CD14-positive monocyte (primary cell): Measurements from ENCODE around the gene AMBRA1. TPM values are rescaled to one million over a fixed set of nuclear protein-coding genes. Genes with fewer than 3 reads are reported as not detected.

ENCODE experiments used
- DNase-seq, 3 donors: peaks; one replicate each; pipeline ENCODE4 v3.0.0-alpha.2; 2011 to 2022
- H2AFZ ChIP-seq: 2 replicates; pipeline ENCODE4 v1.6.0; 2012; ENCODE audit warnings: mild to moderate bottlenecking, low read depth, low read length, inconsistent platforms; ENCODE audit not compliant: insufficient read depth, poor library complexity, severe bottlenecking
- H3K27ac ChIP-seq, 2 donors: 1 replicate in 1 of 2; 2 replicates in 1 of 2; pipeline ENCODE4 v1.5.1; 2012 to 2013; ENCODE audit warnings: low read length in 2 of 2, control low read depth in 1 of 2, inconsistent platforms in 1 of 2, low read depth in 1 of 2, mild to moderate bottlenecking in 1 of 2
- H3K27me3 ChIP-seq, 2 donors: one replicate each; pipeline versions ENCODE4 v1.6.0 to v1.6.1; 2011 to 2013; ENCODE audit warnings: low read length in 2 of 2; ENCODE audit not compliant: control insufficient read depth in 2 of 2, insufficient read depth in 2 of 2
- H3K36me3 ChIP-seq, 2 donors: replicated peaks in 1 of 2; 1 replicate in 1 of 2; 2 replicates in 1 of 2; pipeline versions ENCODE4 v1.5.1 to v1.6.1; 2012 to 2013; ENCODE audit warnings: low read length in 2 of 2, control low read depth in 1 of 2, inconsistent platforms in 1 of 2, mild to moderate bottlenecking in 1 of 2; ENCODE audit not compliant: insufficient read depth in 2 of 2, control insufficient read depth in 1 of 2
- H3K4me1 ChIP-seq, 2 donors: 1 replicate in 1 of 2; 2 replicates in 1 of 2; pipeline versions ENCODE4 v1.5.1 to v1.6.1; 2012 to 2013; ENCODE audit warnings: low read length in 2 of 2, control low read depth in 1 of 2, inconsistent platforms in 1 of 2, mild to moderate bottlenecking in 1 of 2, moderate library complexity in 1 of 2; ENCODE audit not compliant: insufficient read depth in 2 of 2, control insufficient read depth in 1 of 2
- H3K4me2 ChIP-seq: replicated peaks from 2 replicates; pipeline ENCODE3; 2012; ENCODE audit warnings: low read length, moderate library complexity, mild to moderate bottlenecking; ENCODE audit not compliant: poor library complexity, severe bottlenecking; ENCODE audit errors: extremely low read depth
- H3K4me3 ChIP-seq, 3 experiments: fragments of 200-600 bp in 1 of 3; sonication (generic) in 1 of 3; replicated peaks in 1 of 3; 1 replicate in 2 of 3; 2 replicates in 1 of 3; pipeline ENCODE4 v1.5.1; 2011 to 2013; ENCODE audit warnings: low read length in 3 of 3, mild to moderate bottlenecking in 3 of 3, control low read depth in 2 of 3, low read depth in 2 of 3, inconsistent platforms in 1 of 3, moderate library complexity in 1 of 3
- H3K79me2 ChIP-seq: 2 replicates; pipeline ENCODE4 v1.6.0; 2012; ENCODE audit warnings: mild to moderate bottlenecking, control low read depth, inconsistent platforms, low read length, moderate library complexity; ENCODE audit not compliant: insufficient read depth
- H3K9ac ChIP-seq: 2 replicates; pipeline ENCODE4 v1.6.0; 2017; ENCODE audit warnings: low read length, mild to moderate bottlenecking; ENCODE audit not compliant: insufficient read depth, poor library complexity, severe bottlenecking
- H3K9me3 ChIP-seq, 2 donors: replicated peaks in 1 of 2; 1 replicate in 1 of 2; 2 replicates in 1 of 2; pipeline versions ENCODE4 v1.5.1 to v1.6.1; 2012 to 2013; ENCODE audit warnings: low read length in 2 of 2, control low read depth in 1 of 2; ENCODE audit not compliant: control insufficient read depth in 1 of 2, insufficient read depth in 1 of 2
- H4K20me1 ChIP-seq: 2 replicates; pipeline ENCODE4 v1.6.0; 2012; ENCODE audit warnings: mild to moderate bottlenecking, low read length, control low read depth, moderate library complexity; ENCODE audit not compliant: insufficient read depth
- H3K27ac Mint-ChIP-seq, 7 donors: one replicate each; pipeline ENCODE4 v1.8.0; 2020; ENCODE audit warnings: mild to moderate bottlenecking in 7 of 7, mixed read lengths in 7 of 7, moderate library complexity in 6 of 7, inconsistent platforms in 2 of 7
- H3K27me3 Mint-ChIP-seq, 3 donors: one replicate each; pipeline ENCODE4 v1.8.0; 2021 to 2022; ENCODE audit warnings: low read depth in 3 of 3, mild to moderate bottlenecking in 3 of 3, mixed read lengths in 3 of 3, moderate library complexity in 3 of 3, inconsistent platforms in 1 of 3
- H3K36me3 Mint-ChIP-seq, 2 donors: one replicate each; pipeline ENCODE4 v1.8.0; 2020; ENCODE audit warnings: mixed read lengths in 2 of 2, inconsistent platforms in 1 of 2, mild to moderate bottlenecking in 1 of 2
- H3K4me1 Mint-ChIP-seq: one replicate; pipeline ENCODE4 v1.8.0; 2020; ENCODE audit warnings: mild to moderate bottlenecking, mixed read lengths
- H3K4me3 Mint-ChIP-seq, 2 donors: one replicate each; pipeline ENCODE4 v1.8.0; 2020; ENCODE audit warnings: mild to moderate bottlenecking in 2 of 2, mixed read lengths in 2 of 2, moderate library complexity in 1 of 2
- H3K9me3 Mint-ChIP-seq, 7 donors: one replicate each; pipeline ENCODE4 v1.8.0; 2020 to 2022; ENCODE audit warnings: mixed read lengths in 7 of 7, mild to moderate bottlenecking in 6 of 7, moderate library complexity in 6 of 7, inconsistent platforms in 2 of 7
- CTCF ChIP-seq: fragments of 200-600 bp; IDR thresholded peaks from one replicate; pipeline ENCODE4 v1.8.0; 2022; ENCODE audit warnings: antibody characterized with exemption, mild to moderate bottlenecking
- WGBS: methylation state at CpG from one replicate; pipeline ENCODE4 v1.1.5; 2013; ENCODE audit warnings: missing lambda C conversion rate; ENCODE audit not compliant: insufficient coverage; 5-methylcytosine and 5-hydroxymethylcytosine counted together
- intact Hi-C, 2 donors: fragments of 100-400 bp; cut with micrococcal nuclease; formaldehyde crosslinking; loops; one replicate each; pipeline versions ENCODE4 v1.15.0 to v1.15.1; 2023
- polyA plus RNA-seq, 3 donors: library from polyadenylated mRNA; depleted of rRNA in 1 of 3; unstranded in 2 of 3; stranded (reverse) in 1 of 3; fragments of 300-500 nt in 2 of 3; fragments of >200 nt in 1 of 3; fragmentation: Illumina TruSeq in 2 of 3; gene quantifications; 1 replicate in 2 of 3; 2 replicates in 1 of 3; pipeline ENCODE4 v1.2.3, GENCODE V29; 2012 to 2021

The AMBRA1 gene
- polyA plus RNA-seq, 3 donors, result 2.1 to 6.1 (median 3.8) TPM

GRCh38 chr11:46366661-46367161 is 227.1 kb downstream of the AMBRA1 start:
- peaks cover 29 to 46% of the 10 kb centered on the region in 2 donors for H3K4me1 ChIP-seq
- peaks cover 38% of the 10 kb centered on the region for H3K4me1 Mint-ChIP-seq
- H4K20me1 ChIP-seq, result peaks cover 99% of the 10 kb centered on the region
- no peak for DNase-seq
- H3K9me3 Mint-ChIP-seq, result no peaks in the 10 kb centered on the region
- H2AFZ ChIP-seq, result no peak overlapping the region
- no peak overlapping the region for H3K9ac ChIP-seq
- no peak for TF ChIP-seq CTCF
- H3K27ac ChIP-seq, result peak overlapping the region in 1 of 2 donors; percentile 95
- peak overlapping the region in 5 of 7 donors; percentile 43 to 88 (median 74) for H3K27ac Mint-ChIP-seq
- intact Hi-C loops, result loop anchor here in 1 of 2 donors (2.0 to 5.0 kb wide), 2 partner anchors 14 to 171 kb away; no protein-coding TSS in a partner anchor
- H3K27me3 Mint-ChIP-seq, result peaks cover 1 to 5% (median 3%) of the 10 kb centered on the region in 3 donors
- H3K4me3 Mint-ChIP-seq, result no peak overlapping the region
- no peaks in the 10 kb centered on the region for H3K9me3 ChIP-seq
- peaks cover 67 to 79% of the 10 kb centered on the region in 2 donors for H3K36me3 ChIP-seq
- peaks cover 48 to 78% of the 10 kb centered on the region in 2 donors for H3K36me3 Mint-ChIP-seq
- peaks cover 96% of the 10 kb centered on the region for H3K79me2 ChIP-seq
- H3K27me3 ChIP-seq, result no peaks in the 10 kb centered on the region
- H3K4me2 ChIP-seq, result no peak overlapping the region
- no peak overlapping the region for H3K4me3 ChIP-seq
- WGBS, result 94% methylated on average over 31 of the region's 31 CpGs

- peaks cover 33 to 50% of the 10 kb centered on the region in 2 donors for H3K4me1 ChIP-seq
Measured at GRCh38 chr11:46366260-46366659, 227.6 kb downstream of the AMBRA1 start.

More at GRCh38 chr11:46366260-46366659, 227.6 kb downstream of the AMBRA1 start:
- DNase-seq, result no peak
- Mint-ChIP-seq H3K4me1 (peaks cover 42% of the 10 kb centered on the region), H3K27me3 (peaks cover 1 to 5% (median 3%) of the 10 kb centered on the region in 3 donors), H3K4me3 (no peak overlapping the region), H3K36me3 (peaks cover 43 to 74% of the 10 kb centered on the region in 2 donors), H3K9me3 (no peaks in the 10 kb centered on the region), H3K27ac (peak overlapping the region in 5 of 7 donors; percentile 24 to 98 (median 76))
- peaks cover 96% of the 10 kb centered on the region for H3K79me2 ChIP-seq
- no peak for TF ChIP-seq CTCF
- H3K4me3 ChIP-seq, result no peak overlapping the region
- H4K20me1 ChIP-seq, result peaks cover 99% of the 10 kb centered on the region
- H3K9ac ChIP-seq, result no peak overlapping the region
- peaks cover 63 to 74% of the 10 kb centered on the region in 2 donors for H3K36me3 ChIP-seq
- peak overlapping the region in 1 of 2 donors; percentile 95 for H3K27ac ChIP-seq
- no peaks in the 10 kb centered on the region for H3K9me3 ChIP-seq
- no peak overlapping the region for H3K4me2 ChIP-seq
- 96% methylated on average over 16 of the region's 22 CpGs for WGBS
- no peaks in the 10 kb centered on the region for H3K27me3 ChIP-seq
- no peak overlapping the region for H2AFZ ChIP-seq
- intact Hi-C loops, result loop anchor here in 1 of 2 donors (2.0 to 5.0 kb wide), 2 partner anchors 13 to 171 kb away; no protein-coding TSS in a partner anchor
